Measurements from ENCODE around the gene CDS1.

CDS1 gene

GRCh38 chr4:84697159-84697558 is 114.2 kb downstream of the CDS1 start:
- Histone ChIP-seq H4K20me1 (ENCODE audit: insufficient read depth, low read length) (no peaks in the 10 kb centered on the region), H3K36me3 (replicated peaks; ENCODE audit: low read depth, low read length) (no peaks in the 10 kb centered on the region), H3K9ac (ENCODE audit: low read length) (no peak overlapping the region), H2AFZ (ENCODE audit: low read depth, low read length) (no peak overlapping the region), H3K79me2 (ENCODE audit: low read length) (no peaks in the 10 kb centered on the region), H3K4me2 (ENCODE audit: low read length) (no peak overlapping the region), H3K27me3 (ENCODE audit: low read depth, low read length) (peaks cover 5% of the 10 kb centered on the region), H3K4me3 (ENCODE audit: low read length) (no peak overlapping the region), H3K9me3 (ENCODE audit: insufficient read depth, low read length) (no peaks in the 10 kb centered on the region), H3K4me1 (ENCODE audit: low read length) (peaks cover 36% of the 10 kb centered on the region), H3K27ac (ENCODE audit: low read length) (no peak overlapping the region)
- no peak for TF ChIP-seq EZH2phosphoT487 (IDR thresholded peaks at IDR 0.05; ENCODE audit: low read depth)

GRCh38 chr4:84697615-84698201 is 114.8 kb downstream of the CDS1 start:
- H3K79me2 ChIP-seq (ENCODE audit: low read length) = no peaks in the 10 kb centered on the region
- no peaks in the 10 kb centered on the region for H3K36me3 ChIP-seq (replicated peaks; ENCODE audit: low read depth, low read length)
- H3K4me1 ChIP-seq (ENCODE audit: low read length) = peaks cover 36% of the 10 kb centered on the region
- H3K27me3 ChIP-seq (ENCODE audit: low read depth, low read length) = peaks cover 8% of the 10 kb centered on the region
- no peak overlapping the region for H3K27ac ChIP-seq (ENCODE audit: low read length)
- TF ChIP-seq EZH2phosphoT487 (IDR thresholded peaks at IDR 0.05; ENCODE audit: low read depth) (no peak), CTCF (IDR thresholded peaks at IDR 0.05; ENCODE audit: low read depth, low read length) (no peak)
- no peaks in the 10 kb centered on the region for H4K20me1 ChIP-seq (ENCODE audit: insufficient read depth, low read length)
- H3K9me3 ChIP-seq (ENCODE audit: insufficient read depth, low read length) = no peaks in the 10 kb centered on the region
- no peak overlapping the region for H3K9ac ChIP-seq (ENCODE audit: low read length)
- no peak overlapping the region for H2AFZ ChIP-seq (ENCODE audit: low read depth, low read length)
- H3K4me2 ChIP-seq (ENCODE audit: low read length) = no peak overlapping the region
- H3K4me3 ChIP-seq (ENCODE audit: low read length) = no peak overlapping the region

- Histone ChIP-seq H4K20me1 (ENCODE audit: insufficient read depth, low read length) (no peaks in the 10 kb centered on the region), H3K36me3 (replicated peaks; ENCODE audit: low read depth, low read length) (no peaks in the 10 kb centered on the region), H3K27me3 (ENCODE audit: low read depth, low read length) (peaks cover 17% of the 10 kb centered on the region), H3K79me2 (ENCODE audit: low read length) (no peaks in the 10 kb centered on the region), H3K9ac (ENCODE audit: low read length) (no peak overlapping the region; the same call in 1 of the 2 replicates), H2AFZ (ENCODE audit: low read depth, low read length) (no peak overlapping the region), H3K27ac (ENCODE audit: low read length) (peak overlapping the region; percentile 57), H3K9me3 (ENCODE audit: insufficient read depth, low read length) (no peaks in the 10 kb centered on the region), H3K4me2 (ENCODE audit: low read length) (peak overlapping the region; percentile 87), H3K4me1 (ENCODE audit: low read length) (peaks cover 36% of the 10 kb centered on the region), H3K4me3 (ENCODE audit: low read length) (peak overlapping the region; percentile 52)
- no peak for TF ChIP-seq EZH2phosphoT487 (IDR thresholded peaks at IDR 0.05; ENCODE audit: low read depth)
- no peak for TF ChIP-seq CTCF (IDR thresholded peaks at IDR 0.05; ENCODE audit: low read depth, low read length)
Measured at GRCh38 chr4:84699001-84699671, 116.2 kb downstream of the CDS1 start.
